Measurements from ENCODE around the gene CPNE5. TPM values are rescaled to one million over a fixed set of nuclear protein-coding genes. Genes with fewer than 3 reads are reported as not detected.

CPNE5 gene
- total RNA-seq, 1 donor from 2014 or later = 0.13 TPM

GRCh38 chr6:36807143-36807542 is 32.1 kb downstream of the CPNE5 start:
- H3K27me3 ChIP-seq (ENCODE audit: control insufficient read depth, insufficient read depth, low read length) = peaks cover 8% of the 10 kb centered on the region
- no peak overlapping the region for H3K4me3 ChIP-seq (ENCODE audit: low read depth, low read length)
- H3K36me3 ChIP-seq (ENCODE audit: control insufficient read depth, insufficient read depth, low read length) = no peaks in the 10 kb centered on the region
- no peak for DNase-seq (ENCODE audit: low read depth)
- TF ChIP-seq CTCF (IDR thresholded peaks at IDR 0.05; ENCODE audit: insufficient read depth, low read length, poor library complexity, severe bottlenecking) = no peak

- Histone ChIP-seq H3K4me3 (ENCODE audit: low read depth, low read length) (no peak overlapping the region), H3K27me3 (ENCODE audit: control insufficient read depth, insufficient read depth, low read length) (peaks cover 8% of the 10 kb centered on the region), H3K36me3 (ENCODE audit: control insufficient read depth, insufficient read depth, low read length) (no peaks in the 10 kb centered on the region)
- no peak for TF ChIP-seq CTCF (IDR thresholded peaks at IDR 0.05; ENCODE audit: insufficient read depth, low read length, poor library complexity, severe bottlenecking)
- DNase-seq (ENCODE audit: low read depth) = no peak
Measured at GRCh38 chr6:36805917-36806316, 33.3 kb downstream of the CPNE5 start.

- no peak for TF ChIP-seq CTCF (IDR thresholded peaks at IDR 0.05; ENCODE audit: insufficient read depth, low read length, poor library complexity, severe bottlenecking)
- H3K4me3 ChIP-seq (ENCODE audit: low read depth, low read length) = no peak overlapping the region
- DNase-seq (ENCODE audit: low read depth) = no peak
Measured at GRCh38 chr6:36805096-36805797, 34.0 kb downstream of the CPNE5 start.

GRCh38 chr6:36804563-36804962 is 34.7 kb downstream of the CPNE5 start:
- DNase-seq (ENCODE audit: low read depth) = no peak
- no peak for TF ChIP-seq CTCF (IDR thresholded peaks at IDR 0.05; ENCODE audit: insufficient read depth, low read length, poor library complexity, severe bottlenecking)
- no peak overlapping the region for H3K4me3 ChIP-seq (ENCODE audit: low read depth, low read length)
- peaks cover 8% of the 10 kb centered on the region for H3K27me3 ChIP-seq (ENCODE audit: control insufficient read depth, insufficient read depth, low read length)
- H3K36me3 ChIP-seq (ENCODE audit: control insufficient read depth, insufficient read depth, low read length) = no peaks in the 10 kb centered on the region

More at GRCh38 chr6:36805096-36805797, 34.0 kb downstream of the CPNE5 start:
- no peaks in the 10 kb centered on the region for H3K36me3 ChIP-seq (ENCODE audit: control insufficient read depth, insufficient read depth, low read length)
- H3K27me3 ChIP-seq (ENCODE audit: control insufficient read depth, insufficient read depth, low read length) = peaks cover 8% of the 10 kb centered on the region

GRCh38 chr6:36803908-36804307 is 35.3 kb downstream of the CPNE5 start:
- no peak overlapping the region for H3K4me3 ChIP-seq (ENCODE audit: low read depth, low read length)
- no peak for TF ChIP-seq CTCF (IDR thresholded peaks at IDR 0.05; ENCODE audit: insufficient read depth, low read length, poor library complexity, severe bottlenecking)
- DNase-seq (ENCODE audit: low read depth) = no peak
- peaks cover 10% of the 10 kb centered on the region for H3K27me3 ChIP-seq (ENCODE audit: control insufficient read depth, insufficient read depth, low read length)
- no peaks in the 10 kb centered on the region for H3K36me3 ChIP-seq (ENCODE audit: control insufficient read depth, insufficient read depth, low read length)

- H3K27me3 ChIP-seq (ENCODE audit: control insufficient read depth, insufficient read depth, low read length) = peaks cover 10% of the 10 kb centered on the region
- no peak for DNase-seq (ENCODE audit: low read depth)
- no peak for TF ChIP-seq CTCF (IDR thresholded peaks at IDR 0.05; ENCODE audit: insufficient read depth, low read length, poor library complexity, severe bottlenecking)
Measured at GRCh38 chr6:36803482-36803881, 35.8 kb downstream of the CPNE5 start.

More at GRCh38 chr6:36803482-36803881, 35.8 kb downstream of the CPNE5 start:
- Histone ChIP-seq H3K36me3 (ENCODE audit: control insufficient read depth, insufficient read depth, low read length) (no peaks in the 10 kb centered on the region), H3K4me3 (ENCODE audit: low read depth, low read length) (no peak overlapping the region)

Data from kidney epithelial cell (primary cell).